HFF-Myc (cell line): Measurements from ENCODE around the gene MED20.

Experiments
- DNase-seq: peaks from one replicate; pipeline ENCODE4 v3.0.0-alpha.2; 2011; ENCODE audit warnings: low read depth; ENCODE audit errors: extremely low read depth
- H3K4me3 ChIP-seq: replicated peaks from 2 replicates; pipeline ENCODE4 v1.5.1; 2011; ENCODE audit warnings: low read depth, mild to moderate bottlenecking, control low read depth, low read length
- TF ChIP-seq, protein P1 (sequence below): IDR thresholded peaks from 2 replicates; pipeline ENCODE4 v1.5.1; 2012; ENCODE audit warnings: mild to moderate bottlenecking, low read depth, low read length, control low read depth; ENCODE audit errors: missing control alignments

Gene MED20

DNA sequence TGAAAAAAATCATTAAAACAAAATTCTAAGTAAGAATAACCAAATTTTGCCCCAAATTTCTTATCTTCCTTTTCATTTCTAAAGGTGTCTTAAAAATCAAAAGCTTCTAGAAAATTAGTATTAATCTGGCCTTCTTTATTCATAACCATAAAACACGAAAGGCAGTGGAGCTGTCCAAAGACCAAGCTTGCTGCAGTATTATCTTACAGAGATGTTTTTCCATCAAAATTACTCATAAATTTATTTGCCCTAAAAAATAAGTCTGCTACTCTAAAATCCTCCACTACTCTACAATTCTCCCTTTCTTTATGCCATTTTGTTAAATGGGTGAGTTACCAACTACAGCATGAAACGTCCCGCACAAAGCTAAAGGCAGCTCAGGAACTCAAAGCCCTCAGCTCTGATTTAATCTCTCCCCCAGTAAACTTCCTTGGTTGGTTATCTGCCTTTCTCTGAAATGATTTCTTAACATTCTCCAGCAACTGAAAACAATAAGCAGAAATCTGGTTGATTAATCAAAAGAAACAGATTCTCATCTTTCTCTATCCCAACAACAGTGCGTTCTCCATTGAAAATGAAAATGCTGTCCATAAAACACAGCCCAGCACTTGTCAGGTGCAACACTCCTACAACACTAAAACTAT is 27.9 kb downstream of the MED20 start:
- no peak overlapping the region for H3K4me3 ChIP-seq
- TF ChIP-seq, protein P1, sequence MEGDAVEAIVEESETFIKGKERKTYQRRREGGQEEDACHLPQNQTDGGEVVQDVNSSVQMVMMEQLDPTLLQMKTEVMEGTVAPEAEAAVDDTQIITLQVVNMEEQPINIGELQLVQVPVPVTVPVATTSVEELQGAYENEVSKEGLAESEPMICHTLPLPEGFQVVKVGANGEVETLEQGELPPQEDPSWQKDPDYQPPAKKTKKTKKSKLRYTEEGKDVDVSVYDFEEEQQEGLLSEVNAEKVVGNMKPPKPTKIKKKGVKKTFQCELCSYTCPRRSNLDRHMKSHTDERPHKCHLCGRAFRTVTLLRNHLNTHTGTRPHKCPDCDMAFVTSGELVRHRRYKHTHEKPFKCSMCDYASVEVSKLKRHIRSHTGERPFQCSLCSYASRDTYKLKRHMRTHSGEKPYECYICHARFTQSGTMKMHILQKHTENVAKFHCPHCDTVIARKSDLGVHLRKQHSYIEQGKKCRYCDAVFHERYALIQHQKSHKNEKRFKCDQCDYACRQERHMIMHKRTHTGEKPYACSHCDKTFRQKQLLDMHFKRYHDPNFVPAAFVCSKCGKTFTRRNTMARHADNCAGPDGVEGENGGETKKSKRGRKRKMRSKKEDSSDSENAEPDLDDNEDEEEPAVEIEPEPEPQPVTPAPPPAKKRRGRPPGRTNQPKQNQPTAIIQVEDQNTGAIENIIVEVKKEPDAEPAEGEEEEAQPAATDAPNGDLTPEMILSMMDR: no peak
- no peak for DNase-seq

GRCh38 chr6:41887331-41887751 is 33.6 kb downstream of the MED20 start:
- DNase-seq: no peak
- TF ChIP-seq, protein P1: no peak
- no peak overlapping the region for H3K4me3 ChIP-seq

- H3K4me3 ChIP-seq: no peak overlapping the region
- TF ChIP-seq, protein P1: no peak
- no peak for DNase-seq
These were observed 35.0 kb downstream of the MED20 start for GRCh38 chr6:41885930-41886329.

GRCh38 chr6:41884957-41885356 is 36.0 kb downstream of the MED20 start:
- no peak for DNase-seq
- TF ChIP-seq, protein P1: no peak
- H3K4me3 ChIP-seq: no peak overlapping the region

DNA sequence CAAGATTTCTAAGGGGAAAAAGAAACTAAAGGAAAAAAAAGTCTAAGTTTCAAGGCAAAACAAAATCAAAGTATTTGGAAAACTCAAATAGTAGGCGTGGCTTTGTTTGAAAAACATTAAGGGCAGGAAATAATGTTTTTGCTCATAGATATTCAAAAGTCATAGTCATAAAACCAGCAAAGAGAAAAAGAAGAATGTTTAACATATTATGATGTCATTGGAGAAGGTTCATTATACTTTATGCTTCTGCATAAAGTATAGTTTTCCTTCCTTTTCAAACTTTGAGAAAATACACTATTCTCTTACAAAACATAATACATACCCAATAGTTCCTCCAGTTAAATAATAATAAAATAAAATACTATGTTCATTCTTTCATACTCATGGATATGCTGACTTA is 39.4 kb downstream of the MED20 start:
- TF ChIP-seq, protein P1: no peak

GRCh38 chr6:41878961-41879405 is 42.0 kb downstream of the MED20 start:
- no peak overlapping the region for H3K4me3 ChIP-seq
- TF ChIP-seq, protein P1: no peak
- no peak for DNase-seq

More for the DNA sequence above, 39.4 kb downstream of the MED20 start:
- DNase-seq: no peak
- no peak overlapping the region for H3K4me3 ChIP-seq

DNA sequence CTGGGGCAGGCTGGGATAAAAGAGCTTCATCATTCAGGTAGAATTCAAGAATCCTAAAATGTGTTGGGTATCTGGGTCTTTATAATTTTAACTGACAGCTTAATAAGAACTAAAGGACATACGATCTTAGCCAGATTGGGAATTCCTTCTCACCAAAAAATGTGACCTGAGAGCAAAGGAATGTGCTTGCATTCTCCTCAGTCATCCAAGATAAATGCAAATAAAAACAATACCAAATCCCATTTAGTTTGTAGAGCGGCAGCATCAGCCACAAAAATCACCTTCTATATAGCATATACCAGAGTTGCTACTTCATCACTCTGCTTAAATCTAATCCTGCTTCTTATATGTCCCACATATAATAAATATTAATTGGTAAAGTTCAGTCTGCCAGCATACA is 42.7 kb downstream of the MED20 start:
- H3K4me3 ChIP-seq: no peak overlapping the region
- no peak for DNase-seq
- TF ChIP-seq, protein P1: no peak
